HG03439 (cell line): ENCODE data around the gene FLYWCH1.

ENCODE experiments used
- ATAC-seq: cut with Tn5 transposase; IDR thresholded peaks from one replicate; pipeline ENCODE4 v1.9.1; 2021; ENCODE audit warnings: mild to moderate bottlenecking, moderate library complexity; ENCODE audit not compliant: unreplicated experiment

FLYWCH1 gene

GRCh38 chr16:2949705-2950352 lies 38.1 kb downstream of the FLYWCH1 start:
- no peak for ATAC-seq

- no peak for ATAC-seq
These were observed 38.6 kb downstream of the FLYWCH1 start for GRCh38 chr16:2950353-2950724.

GRCh38 chr16:2950773-2951172 lies 39.0 kb downstream of the FLYWCH1 start:
- ATAC-seq = no peak

GRCh38 chr16:2952679-2953078 lies 40.9 kb downstream of the FLYWCH1 start:
- no peak for ATAC-seq

GRCh38 chr16:2953706-2954627 lies 42.2 kb downstream of the FLYWCH1 start:
- no peak for ATAC-seq

GRCh38 chr16:2954656-2955381 lies 43.1 kb downstream of the FLYWCH1 start:
- no peak for ATAC-seq

GRCh38 chr16:2955438-2955778 lies 43.7 kb downstream of the FLYWCH1 start:
- ATAC-seq = no peak

- ATAC-seq = no peak
These were observed 44.2 kb downstream of the FLYWCH1 start for GRCh38 chr16:2955779-2956578.

- no peak for ATAC-seq
These were observed 44.8 kb downstream of the FLYWCH1 start for GRCh38 chr16:2956579-2956956.

- ATAC-seq = no peak
These were observed 47.5 kb downstream of the FLYWCH1 start for GRCh38 chr16:2959206-2959605.

GRCh38 chr16:2960183-2961010 lies 48.7 kb downstream of the FLYWCH1 start:
- ATAC-seq = no peak

GRCh38 chr16:2962334-2963073 lies 50.8 kb downstream of the FLYWCH1 start:
- ATAC-seq = no peak

GRCh38 chr16:2963074-2963722 lies 51.5 kb downstream of the FLYWCH1 start:
- no peak for ATAC-seq

GRCh38 chr16:2963723-2964474 lies 52.2 kb downstream of the FLYWCH1 start, which contains the start of gene KREMEN2:
Gene KREMEN2 (plus strand): TSS chr16:2964275. CDS start chr16:2964521, 246 bp downstream.
- ATAC-seq = no peak

- ATAC-seq = no peak
These were observed 53.0 kb downstream of the FLYWCH1 start for GRCh38 chr16:2964475-2965336.

GRCh38 chr16:2966043-2966807 lies 54.5 kb downstream of the FLYWCH1 start:
- no peak for ATAC-seq
